Smooth muscle cell (in vitro differentiated cells): ENCODE results near the gene PKNOX1. TPM values are rescaled to one million over a fixed set of nuclear protein-coding genes. Genes with fewer than 3 reads are reported as not detected.

Source experiments
- DNase-seq: peaks from one replicate; lab custom pipeline; 2025; ENCODE audit not compliant: unreplicated experiment; lab: John Stamatoyannopoulos, UW
- H2AFZ ChIP-seq: fragments of 200-600 bp; sonication (generic); 2 replicates; pipeline ENCODE4 v1.6.0; 2016; ENCODE audit warnings: antibody characterized with exemption, low read depth, mild to moderate bottlenecking
- H3F3A ChIP-seq: fragments of 200-600 bp; sonication (generic); 2 replicates; pipeline ENCODE4 v1.6.0; 2017; ENCODE audit warnings: antibody characterized with exemption, low read depth
- H3K27ac ChIP-seq: fragments of 200-600 bp; sonication (generic); 2 replicates; pipeline ENCODE4 v1.5.1; 2016; ENCODE audit warnings: low read depth, mild to moderate bottlenecking
- H3K27me3 ChIP-seq: fragments of 200-600 bp; sonication (generic); 2 replicates; pipeline ENCODE4 v1.6.1; 2016; ENCODE audit warnings: low read depth, mild to moderate bottlenecking
- H3K36me3 ChIP-seq: fragments of 200-600 bp; sonication (generic); 2 replicates; pipeline ENCODE4 v1.5.1; 2016; ENCODE audit warnings: low read depth
- H3K4me1 ChIP-seq: fragments of 200-600 bp; sonication (generic); 2 replicates; pipeline ENCODE4 v1.5.1; 2016; ENCODE audit warnings: low read depth
- H3K4me2 ChIP-seq: fragments of 200-600 bp; sonication (generic); 2 replicates; pipeline ENCODE4 v1.6.0; 2016; ENCODE audit warnings: mild to moderate bottlenecking
- H3K4me3 ChIP-seq: fragments of 200-600 bp; sonication (generic); 2 replicates; pipeline ENCODE4 v1.5.1; 2016; ENCODE audit warnings: mild to moderate bottlenecking
- H3K79me2 ChIP-seq: fragments of 200-600 bp; sonication (generic); 2 replicates; pipeline ENCODE4 v1.6.0; 2016; ENCODE audit warnings: low read depth, mild to moderate bottlenecking
- H3K9ac ChIP-seq: fragments of 200-600 bp; sonication (generic); 2 replicates; pipeline ENCODE4 v1.6.0; 2016; ENCODE audit warnings: low read depth
- H3K9me3 ChIP-seq: fragments of 200-600 bp; sonication (generic); replicated peaks from 2 replicates; pipeline ENCODE4 v1.5.1; 2016; ENCODE audit warnings: low read depth
- H4K20me1 ChIP-seq: fragments of 200-600 bp; sonication (generic); 2 replicates; pipeline ENCODE4 v1.6.0; 2016; ENCODE audit warnings: low read depth
- WGBS: methylation state at CpG from one replicate; pipeline ENCODE4 v1.1.7; 2016; ENCODE audit warnings: low lambda C conversion rate; 5-methylcytosine and 5-hydroxymethylcytosine counted together
- polyA plus RNA-seq: library from polyadenylated mRNA; unstranded; fragments of >200 nt; fragmentation: Nextera tagmentation; extraction: Ambion mirVana; gene quantifications from 2 replicates; pipeline ENCODE4 v1.2.1, GENCODE V29; 2016
- total RNA-seq: library from RNA; depleted of rRNA; stranded (reverse); fragments of >200 nt; gene quantifications from 2 replicates; pipeline ENCODE4 v1.2.3, GENCODE V29; 2014
- TF ChIP-seq, protein P1 (sequence below): fragments of 200-600 bp; sonication (generic); IDR thresholded peaks from 2 replicates; pipeline ENCODE4 v1.5.1; 2017; ENCODE audit warnings: borderline replicate concordance, mild to moderate bottlenecking, antibody characterized with exemption; ENCODE audit not compliant: insufficient read depth, poor library complexity, severe bottlenecking

Gene PKNOX1
- total and polyA plus RNA-seq, 2 experiments from 2014 or later = 20.4 to 28.5 TPM

DNA sequence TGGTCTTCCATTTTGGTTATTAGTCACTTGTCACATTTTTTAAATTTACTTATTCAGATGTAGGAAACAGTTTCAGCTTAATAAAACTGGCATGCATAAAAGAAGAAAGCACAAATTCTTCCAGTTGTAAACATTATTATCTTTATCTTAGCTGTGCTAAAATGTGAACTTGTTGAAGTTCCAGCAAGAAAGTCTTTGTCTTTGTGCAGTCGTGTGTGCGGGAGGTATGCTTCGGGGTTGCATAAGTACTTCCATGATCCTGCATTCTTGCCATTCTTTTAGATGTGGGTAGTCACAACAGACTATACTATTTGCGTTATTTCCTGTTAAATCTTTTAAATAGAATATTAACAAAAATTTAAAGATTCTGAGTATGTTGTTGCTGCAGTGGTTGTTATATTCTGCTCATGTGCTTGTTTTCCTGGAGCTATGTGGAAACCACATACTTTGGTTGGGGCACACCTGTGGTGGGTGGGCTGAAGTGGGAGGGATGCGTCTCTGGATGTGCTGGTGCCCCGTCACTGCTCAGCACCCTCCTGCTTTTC lies 51.3 kb downstream of the PKNOX1 start:
- Histone ChIP-seq H3K4me2 (peak overlapping the region; percentile 43), H3K27ac (peak overlapping the region; percentile 96), H3K9ac (no peak overlapping the region), H2AFZ (no peak overlapping the region), H3K4me1 (peaks cover 6% of the 10 kb centered on the region), H4K20me1 (no peaks in the 10 kb centered on the region), H3F3A (peaks cover 20% of the 10 kb centered on the region), H3K9me3 (no peaks in the 10 kb centered on the region), H3K79me2 (no peaks in the 10 kb centered on the region), H3K27me3 (no peaks in the 10 kb centered on the region), H3K36me3 (no peaks in the 10 kb centered on the region), H3K4me3 (no peak overlapping the region)
- no peak for DNase-seq
- WGBS = 44% methylated on average over 6 of the region's 6 CpGs
- TF ChIP-seq, protein P1, sequence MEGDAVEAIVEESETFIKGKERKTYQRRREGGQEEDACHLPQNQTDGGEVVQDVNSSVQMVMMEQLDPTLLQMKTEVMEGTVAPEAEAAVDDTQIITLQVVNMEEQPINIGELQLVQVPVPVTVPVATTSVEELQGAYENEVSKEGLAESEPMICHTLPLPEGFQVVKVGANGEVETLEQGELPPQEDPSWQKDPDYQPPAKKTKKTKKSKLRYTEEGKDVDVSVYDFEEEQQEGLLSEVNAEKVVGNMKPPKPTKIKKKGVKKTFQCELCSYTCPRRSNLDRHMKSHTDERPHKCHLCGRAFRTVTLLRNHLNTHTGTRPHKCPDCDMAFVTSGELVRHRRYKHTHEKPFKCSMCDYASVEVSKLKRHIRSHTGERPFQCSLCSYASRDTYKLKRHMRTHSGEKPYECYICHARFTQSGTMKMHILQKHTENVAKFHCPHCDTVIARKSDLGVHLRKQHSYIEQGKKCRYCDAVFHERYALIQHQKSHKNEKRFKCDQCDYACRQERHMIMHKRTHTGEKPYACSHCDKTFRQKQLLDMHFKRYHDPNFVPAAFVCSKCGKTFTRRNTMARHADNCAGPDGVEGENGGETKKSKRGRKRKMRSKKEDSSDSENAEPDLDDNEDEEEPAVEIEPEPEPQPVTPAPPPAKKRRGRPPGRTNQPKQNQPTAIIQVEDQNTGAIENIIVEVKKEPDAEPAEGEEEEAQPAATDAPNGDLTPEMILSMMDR = no peak

DNA sequence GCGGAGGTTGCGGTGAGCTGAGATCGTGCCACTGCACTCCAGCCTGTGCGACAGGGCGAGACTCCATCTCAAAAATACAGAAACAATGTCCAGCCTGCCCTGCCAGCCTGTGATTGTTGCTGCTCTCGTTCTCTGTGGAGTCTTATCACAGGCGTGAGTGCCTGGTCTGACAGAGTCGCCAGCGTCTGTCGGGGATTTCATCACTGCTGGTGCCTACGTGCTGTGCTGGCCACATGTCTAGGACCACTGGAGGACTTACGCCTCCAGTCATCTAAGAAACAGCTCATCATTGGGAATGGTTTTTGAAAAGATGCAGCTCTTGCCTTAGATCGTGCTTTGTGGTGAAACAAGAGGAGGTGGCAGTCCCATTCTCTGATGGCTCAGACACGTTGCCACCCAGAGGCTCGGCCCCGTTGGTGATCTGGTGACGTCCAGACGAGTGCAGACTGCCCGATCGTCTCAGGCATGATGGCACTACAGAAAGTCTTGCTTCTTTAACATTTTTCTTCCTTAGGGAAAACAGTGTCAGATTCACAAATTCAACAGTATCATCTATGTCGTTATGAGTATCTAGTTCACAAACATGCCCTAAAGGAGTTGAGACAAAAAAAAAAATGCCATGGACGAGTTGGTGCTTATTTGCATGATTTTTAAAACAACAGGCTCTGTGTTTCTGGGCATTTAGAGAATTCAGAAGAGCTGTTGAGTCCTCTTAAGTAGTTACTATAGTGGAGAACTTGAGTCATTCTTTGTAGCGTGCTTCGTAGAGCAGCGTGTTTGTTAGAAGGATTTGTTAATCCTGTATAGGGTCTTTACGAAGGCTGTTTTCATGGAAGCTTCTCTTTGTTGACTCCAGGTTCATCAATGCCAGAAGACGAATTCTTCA lies 53.7 kb downstream of the PKNOX1 start:
- Histone ChIP-seq H3K27me3 (no peaks in the 10 kb centered on the region), H3K4me2 (peak overlapping the region; percentile 65), H3K4me3 (no peak overlapping the region), H3K9me3 (no peaks in the 10 kb centered on the region), H3K4me1 (peaks cover 6% of the 10 kb centered on the region), H3K9ac (peak overlapping the region; percentile 72), H4K20me1 (no peaks in the 10 kb centered on the region), H2AFZ (no peak overlapping the region), H3K27ac (peak overlapping the region; percentile 96), H3F3A (peaks cover 20% of the 10 kb centered on the region), H3K79me2 (no peaks in the 10 kb centered on the region), H3K36me3 (no peaks in the 10 kb centered on the region)
- WGBS = 37% methylated on average over 27 of the region's 27 CpGs
- TF ChIP-seq, protein P1 = no peak
- DNase-seq = no peak

DNA sequence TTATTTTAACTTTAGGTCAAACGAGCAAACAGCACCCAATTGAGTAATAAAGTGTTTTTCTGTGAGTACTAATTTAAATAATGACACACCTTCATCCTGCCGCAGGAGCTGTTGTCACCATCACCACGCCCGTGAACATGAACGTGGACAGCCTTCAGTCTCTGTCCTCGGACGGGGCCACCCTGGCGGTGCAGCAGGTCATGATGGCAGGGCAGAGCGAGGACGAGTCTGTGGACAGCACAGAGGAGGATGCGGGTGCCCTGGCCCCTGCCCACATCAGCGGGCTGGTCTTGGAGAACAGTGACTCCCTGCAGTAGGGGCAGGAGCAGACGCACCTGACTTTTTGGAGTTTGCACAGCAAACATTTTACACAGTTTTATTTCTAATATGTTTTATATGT lies 55.4 kb downstream of the PKNOX1 start:
- Histone ChIP-seq H3K4me1 (peaks cover 6% of the 10 kb centered on the region), H3K27me3 (no peaks in the 10 kb centered on the region), H2AFZ (no peak overlapping the region), H3K4me3 (no peak overlapping the region), H3K79me2 (no peaks in the 10 kb centered on the region), H3F3A (peaks cover 20% of the 10 kb centered on the region), H3K9me3 (no peaks in the 10 kb centered on the region), H3K9ac (no peak overlapping the region), H4K20me1 (no peaks in the 10 kb centered on the region), H3K27ac (no peak overlapping the region), H3K4me2 (no peak overlapping the region), H3K36me3 (no peaks in the 10 kb centered on the region)
- WGBS = 91% methylated on average over 13 of the region's 13 CpGs
- DNase-seq = no peak
- TF ChIP-seq, protein P1 = no peak
